HG02798 (cell line): ENCODE measurements around the gene ARL14EP.

ENCODE experiments used
- ATAC-seq: cut with Tn5 transposase; IDR thresholded peaks from one replicate; pipeline ENCODE4 v1.9.1; 2021; ENCODE audit warnings: mild to moderate bottlenecking; ENCODE audit not compliant: unreplicated experiment, poor library complexity

Gene ARL14EP

DNA sequence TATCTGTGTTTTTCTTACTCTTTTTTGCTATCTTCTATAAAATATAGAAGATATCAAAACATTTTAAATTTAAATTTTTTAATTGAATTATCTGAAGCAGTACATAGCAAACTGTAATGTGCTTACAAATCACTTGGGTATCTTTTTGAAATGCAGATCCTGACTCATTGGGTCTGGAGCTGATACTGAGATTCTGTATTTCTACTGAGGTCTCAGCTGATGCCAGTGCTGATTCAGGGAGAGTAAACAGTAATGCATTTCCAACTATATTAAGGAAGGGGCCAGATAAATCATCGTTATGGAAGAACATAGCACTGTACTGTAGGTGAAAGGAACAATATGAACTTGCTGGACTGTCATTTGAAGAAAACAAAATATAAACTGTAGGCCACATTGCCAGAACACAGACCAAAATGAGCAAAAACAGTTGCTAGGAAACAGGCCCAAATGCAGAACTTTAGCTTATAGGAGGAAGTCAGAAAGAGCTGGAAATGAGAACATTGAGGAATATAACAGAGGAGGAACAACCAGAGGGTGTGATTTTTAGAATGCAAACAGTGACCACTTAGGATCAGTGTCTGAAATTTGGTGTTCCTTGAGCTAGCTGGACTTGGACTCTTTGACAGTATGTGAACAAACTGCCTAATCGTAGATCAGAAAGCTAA is 3.3 kb downstream of the ARL14EP start:
- no peak for ATAC-seq

DNA sequence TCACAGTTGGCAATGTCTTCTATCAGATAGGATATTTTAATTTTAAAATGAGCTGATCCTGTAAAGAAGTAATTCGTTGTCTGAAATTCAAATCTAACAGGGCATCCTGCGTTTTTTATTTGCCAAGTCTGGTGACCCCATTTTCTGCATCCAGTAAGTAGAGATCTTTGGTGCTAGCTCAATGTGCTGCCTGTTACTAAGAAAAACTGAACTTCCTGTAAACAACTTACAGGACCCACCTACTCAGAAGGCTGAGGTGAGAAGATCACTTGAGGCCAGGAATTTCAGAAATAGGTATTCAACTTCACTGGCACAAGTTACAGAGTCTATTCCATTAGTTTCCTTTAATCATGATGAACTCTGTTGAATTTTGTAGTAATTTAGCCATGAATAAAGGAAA is 4.0 kb downstream of the ARL14EP start:
- no peak for ATAC-seq

DNA sequence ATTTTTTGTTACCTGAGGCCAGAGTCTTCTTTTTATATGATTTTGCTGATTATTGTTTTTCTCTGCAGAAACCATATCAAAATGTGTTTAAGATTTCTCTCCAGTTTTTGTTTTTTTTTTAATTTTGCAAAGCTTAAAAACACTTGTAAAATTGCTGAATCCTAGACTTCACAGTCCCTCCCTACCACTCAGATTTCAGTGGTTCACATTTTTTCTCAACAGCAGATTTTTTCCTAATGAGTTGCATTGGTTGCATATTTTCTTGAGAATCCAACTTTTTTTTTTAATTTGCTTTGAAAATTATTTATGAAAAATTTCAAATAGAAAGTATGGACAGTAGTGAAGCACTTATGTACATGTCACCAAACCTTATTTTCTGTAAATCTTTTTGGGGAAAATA is 5.8 kb downstream of the ARL14EP start:
- ATAC-seq, result no peak

DNA sequence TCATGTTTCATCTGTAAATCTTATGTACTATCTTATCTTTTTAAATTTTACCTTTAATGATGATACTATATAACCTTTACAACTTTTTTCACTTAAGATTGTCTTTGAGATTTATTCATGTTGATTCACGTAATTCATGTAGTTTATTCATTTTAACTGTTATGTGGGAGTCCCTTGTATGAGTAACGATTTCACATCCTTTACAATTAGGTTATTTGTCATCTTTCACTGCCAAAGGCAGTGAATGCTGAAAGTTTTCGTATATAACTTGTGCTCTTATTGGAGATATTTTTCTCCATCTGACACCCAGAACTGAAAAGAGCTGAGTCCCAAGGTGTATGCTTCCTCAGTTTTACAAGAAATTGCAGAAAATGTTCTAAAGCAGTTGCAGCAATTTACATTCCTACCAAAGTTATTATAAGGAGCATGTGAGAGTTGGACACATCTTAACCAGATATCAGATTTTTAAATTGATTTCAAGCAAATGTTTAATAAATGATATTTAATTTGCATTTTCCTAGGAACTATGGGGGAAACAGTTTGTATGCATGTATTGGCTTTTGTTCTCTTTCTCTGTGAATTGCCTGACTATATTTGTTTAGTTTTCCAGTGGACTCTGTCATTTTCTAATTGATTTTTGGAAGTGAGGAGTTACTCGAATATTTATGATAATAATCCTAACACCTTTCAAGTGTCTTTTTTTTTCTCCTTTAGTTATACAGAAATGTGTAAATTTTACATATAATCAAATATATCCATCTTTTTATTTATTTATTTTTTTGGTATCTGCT is 6.4 kb downstream of the ARL14EP start:
- no peak for ATAC-seq

DNA sequence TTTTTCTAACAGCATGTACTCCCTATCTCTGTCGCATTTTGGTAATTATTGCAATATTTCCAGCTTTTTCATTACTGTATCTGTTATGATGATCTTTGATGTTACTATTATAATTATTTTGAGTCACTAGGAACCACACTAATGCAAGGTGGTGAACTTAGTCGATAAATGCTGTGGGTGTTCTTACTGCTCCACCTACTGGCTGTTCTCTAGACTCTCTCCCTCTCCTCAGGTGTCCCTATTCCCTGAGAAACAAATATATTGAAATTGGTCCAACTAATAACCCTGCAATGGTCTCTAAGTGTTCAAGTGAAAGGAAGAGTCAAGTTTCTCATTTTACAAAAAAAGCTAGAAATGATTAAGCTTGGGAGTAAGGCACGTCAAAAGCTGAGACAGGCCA is 10.5 kb downstream of the ARL14EP start:
- ATAC-seq, result peak; percentile 84

DNA sequence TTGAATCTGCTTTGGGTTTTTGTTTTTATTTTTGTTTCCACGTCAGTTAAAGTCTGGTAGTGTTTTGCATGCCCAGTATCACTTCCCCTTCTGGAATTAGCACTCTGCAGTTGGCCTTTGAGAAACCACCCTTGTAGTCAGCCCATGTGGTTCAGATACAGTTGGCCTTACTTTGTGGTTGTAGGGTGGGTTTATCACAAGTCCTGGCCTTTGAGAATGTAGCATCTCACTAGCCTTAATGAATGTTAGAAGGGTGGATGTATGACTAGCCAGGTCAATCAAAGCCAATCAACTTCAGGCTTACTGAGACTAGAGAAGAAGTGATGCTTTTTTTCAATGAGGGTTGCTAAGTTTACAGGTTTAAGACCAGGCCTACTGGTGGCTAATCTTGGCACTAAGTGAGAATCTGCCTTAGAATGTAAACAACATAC is 19.8 kb downstream of the ARL14EP start:
- ATAC-seq, result peak; percentile 97

DNA sequence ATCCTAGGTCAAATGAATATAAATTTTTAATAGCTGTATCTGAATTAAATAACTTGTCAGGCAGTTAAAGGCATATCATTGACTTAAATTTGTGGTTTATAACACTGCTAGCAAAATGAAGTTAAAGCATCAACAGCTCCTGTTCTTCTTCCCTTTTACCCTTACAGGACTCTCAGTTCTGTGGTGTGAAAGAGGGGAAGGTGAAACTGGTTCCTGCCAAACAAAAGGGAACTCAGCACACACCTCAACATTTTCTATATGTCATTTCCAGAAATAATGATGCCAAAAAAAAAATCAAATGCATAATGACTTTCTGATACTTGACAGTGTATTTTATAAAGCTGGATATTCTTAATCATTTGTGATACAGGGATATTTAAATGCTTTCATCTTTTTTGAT is 21.2 kb downstream of the ARL14EP start:
- ATAC-seq, result no peak

DNA sequence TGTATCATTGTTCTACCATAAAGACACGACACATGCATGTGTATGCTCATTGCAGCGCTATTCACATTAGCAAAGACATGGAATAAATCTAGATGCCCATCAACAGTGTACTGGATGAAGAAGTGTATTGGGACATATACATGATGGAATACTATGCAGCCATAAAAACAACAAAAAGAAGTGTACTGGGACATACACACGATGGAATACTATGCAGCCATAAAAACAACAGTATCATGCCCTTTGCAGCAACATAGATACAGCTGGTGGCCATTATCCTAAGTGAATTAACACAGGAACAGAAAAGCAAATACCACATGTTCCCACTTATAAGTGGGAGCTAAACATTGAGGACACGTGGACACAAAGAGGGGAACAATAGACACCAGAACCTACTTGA is 22.7 kb downstream of the ARL14EP start:
- ATAC-seq, result no peak

DNA sequence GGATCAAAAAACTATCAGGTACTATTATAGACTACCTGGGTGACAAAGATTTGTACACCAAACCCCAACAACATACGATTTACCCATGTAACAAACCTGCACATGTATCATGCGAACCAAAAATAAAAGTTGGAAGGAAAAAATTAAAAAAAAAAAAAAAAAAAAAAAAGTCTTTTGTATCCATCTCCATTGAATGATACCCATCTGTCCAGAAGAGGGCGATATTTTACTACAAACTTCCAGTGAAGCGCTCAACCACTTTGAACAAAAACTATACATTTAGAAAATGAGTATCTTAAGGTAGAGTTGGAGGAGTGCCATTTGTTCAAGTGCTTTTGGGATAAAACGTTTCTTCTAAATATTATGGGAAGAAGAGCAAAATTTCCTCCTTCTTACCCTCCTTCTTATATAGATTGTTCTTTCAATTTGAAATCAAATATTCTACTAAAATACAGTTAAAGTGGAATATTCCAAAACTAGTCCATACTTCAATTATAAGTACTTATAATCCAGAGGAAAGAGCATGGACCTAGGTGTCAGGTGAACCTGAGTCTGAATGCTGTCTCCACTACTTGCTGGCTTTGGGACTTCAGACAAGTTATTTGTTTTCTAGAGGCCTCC is 23.3 kb downstream of the ARL14EP start:
- no peak for ATAC-seq

DNA sequence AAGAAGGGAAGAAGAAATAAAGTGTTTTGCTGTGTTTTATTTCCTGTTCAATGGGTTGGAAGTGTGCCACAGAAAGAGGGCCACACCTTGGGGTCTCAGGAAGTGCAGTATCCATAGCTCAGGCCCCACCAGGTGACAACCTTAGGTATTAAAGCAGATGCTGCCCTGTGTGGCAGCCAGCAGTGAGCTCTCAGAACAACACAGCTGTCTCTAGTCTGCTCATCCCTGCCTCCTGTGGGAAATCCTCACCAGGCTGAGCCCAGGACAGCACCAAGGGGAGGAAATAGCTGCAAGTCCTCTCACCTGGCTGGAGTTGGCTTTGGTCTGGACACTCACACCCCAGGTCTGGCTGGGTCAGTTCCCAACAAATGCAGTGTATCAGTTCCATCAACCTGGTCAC is 25.1 kb downstream of the ARL14EP start:
- ATAC-seq, result no peak

DNA sequence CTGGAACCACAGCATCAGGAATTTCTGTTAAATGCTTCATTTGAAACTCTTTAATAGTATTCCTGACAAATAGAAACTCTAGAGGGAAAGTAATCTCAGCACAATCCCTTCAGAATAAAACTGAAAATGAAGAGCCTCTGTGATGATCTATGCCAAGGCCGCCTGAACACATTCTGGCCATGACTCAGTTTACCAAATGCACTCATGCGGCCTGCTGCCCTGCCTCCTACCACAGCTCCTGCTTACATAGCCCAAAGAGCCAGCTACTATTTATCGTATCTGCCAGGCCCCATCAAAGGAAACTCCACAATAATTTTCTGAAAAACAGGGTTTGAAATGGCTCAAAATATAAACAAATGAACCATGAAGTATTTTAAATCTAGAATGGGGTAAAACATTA is 27.0 kb downstream of the ARL14EP start:
- ATAC-seq, result no peak

DNA sequence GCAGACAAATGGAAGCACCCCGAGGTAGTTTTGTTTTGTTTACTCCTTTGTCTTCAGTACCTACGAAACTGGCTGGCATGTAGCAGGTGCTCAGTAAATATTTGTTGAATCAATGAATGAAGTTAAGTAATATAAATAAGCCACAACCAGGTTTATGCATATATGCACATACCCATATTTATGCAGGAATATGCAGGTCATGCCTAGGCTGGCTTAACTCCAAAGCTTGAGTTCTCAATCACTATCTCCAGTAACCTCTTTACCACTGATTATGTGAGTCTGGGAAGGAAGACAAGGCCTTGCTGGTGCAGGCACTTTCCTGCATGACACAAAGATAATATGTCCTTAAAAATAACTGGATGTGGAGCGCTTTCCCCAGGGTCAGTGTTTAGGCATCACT is 27.5 kb downstream of the ARL14EP start:
- ATAC-seq, result no peak

DNA sequence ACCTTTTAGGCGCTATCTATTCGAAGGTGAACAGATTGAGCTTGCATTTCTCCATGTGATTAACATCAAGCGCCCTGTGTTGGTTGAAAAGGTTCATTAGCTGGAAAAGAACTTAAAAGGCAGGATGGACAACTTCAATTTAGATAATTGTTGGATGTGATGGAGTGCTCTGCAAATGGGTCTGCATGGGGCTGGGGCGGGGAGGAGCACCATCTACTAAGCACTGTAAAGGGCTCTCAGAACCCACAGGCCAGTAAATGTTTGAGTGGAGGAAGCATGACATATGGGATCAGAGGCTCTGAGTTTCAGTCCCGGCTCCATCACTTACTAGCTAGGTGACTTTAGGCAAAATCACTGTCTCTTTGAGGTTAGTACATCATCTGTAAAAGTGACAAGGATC is 28.2 kb downstream of the ARL14EP start:
- ATAC-seq, result no peak

DNA sequence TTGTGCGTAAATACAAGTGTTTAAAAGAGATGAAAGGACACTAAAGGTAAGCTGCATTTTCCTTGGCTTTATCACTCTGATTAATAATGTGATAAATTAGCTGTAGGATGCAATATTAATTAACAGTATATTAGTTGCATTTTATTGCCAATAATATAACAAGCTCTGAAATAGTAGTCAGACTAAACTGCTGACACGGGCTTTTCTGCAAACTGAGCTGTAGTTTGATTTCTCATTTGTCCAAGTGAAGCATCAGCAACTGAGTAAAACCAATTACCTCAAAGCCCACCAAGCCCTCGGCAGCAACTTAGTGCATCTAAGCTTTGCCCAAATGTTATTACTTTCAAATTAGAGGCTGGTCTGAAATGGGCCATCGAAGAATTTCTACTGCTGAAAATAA is 33.5 kb downstream of the ARL14EP start:
- ATAC-seq, result no peak

DNA sequence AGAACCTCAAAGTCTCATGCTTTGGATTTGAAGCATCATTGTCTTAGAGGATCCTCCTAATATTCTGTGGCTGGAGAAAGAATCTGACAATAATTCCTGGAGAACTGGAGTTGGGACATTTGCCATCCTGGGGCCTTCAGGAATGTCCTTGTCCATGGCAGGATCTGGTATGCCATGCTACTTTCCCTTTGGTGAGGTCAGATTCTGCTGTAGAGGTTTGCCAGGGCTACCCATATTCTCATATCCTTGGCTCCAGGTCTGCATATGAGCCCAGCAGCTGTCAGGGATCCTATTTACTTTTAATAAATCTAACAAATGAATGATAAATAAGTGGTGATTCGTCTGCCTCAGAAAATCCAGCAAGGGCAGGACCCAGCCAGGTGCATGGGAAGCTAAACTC is 35.0 kb downstream of the ARL14EP start:
- no peak for ATAC-seq

DNA sequence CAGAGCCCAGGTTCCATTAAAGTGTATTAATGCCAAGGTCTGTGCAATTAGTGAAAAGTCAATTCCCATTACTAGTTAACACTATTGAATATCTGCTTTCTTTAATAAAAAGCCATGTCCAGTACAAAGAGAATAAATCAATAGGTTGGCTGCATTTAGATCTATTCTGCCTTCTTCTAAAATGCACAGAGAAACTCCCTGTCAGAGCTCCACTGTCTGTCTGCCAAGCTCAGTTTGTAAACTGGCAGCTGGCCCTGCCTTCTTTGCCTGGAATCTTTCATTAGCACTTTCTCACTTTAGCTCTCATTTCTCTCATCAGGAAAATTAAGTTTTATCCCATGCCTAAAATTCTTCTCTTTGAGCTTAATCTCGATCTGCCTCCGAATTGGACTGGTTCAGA is 35.6 kb downstream of the ARL14EP start:
- no peak for ATAC-seq

DNA sequence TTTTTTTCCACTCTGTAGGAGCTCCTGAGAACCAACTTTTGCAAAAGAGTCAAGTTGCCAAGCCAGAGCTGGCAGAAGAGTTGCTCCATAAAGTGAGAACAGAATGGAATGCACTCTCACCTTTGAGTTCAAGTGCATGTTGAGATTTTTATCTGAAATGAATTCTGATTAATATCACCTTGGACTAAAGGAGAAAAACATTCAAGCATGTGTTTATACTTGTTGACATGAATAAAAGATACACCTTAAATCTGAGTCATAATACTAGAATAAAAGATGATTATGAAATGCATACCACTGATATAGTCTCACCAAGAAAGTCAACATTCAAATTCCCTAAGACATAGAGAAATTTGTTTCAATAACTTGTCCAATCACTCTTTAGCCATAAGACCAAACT is 37.8 kb downstream of the ARL14EP start:
- no peak for ATAC-seq

DNA sequence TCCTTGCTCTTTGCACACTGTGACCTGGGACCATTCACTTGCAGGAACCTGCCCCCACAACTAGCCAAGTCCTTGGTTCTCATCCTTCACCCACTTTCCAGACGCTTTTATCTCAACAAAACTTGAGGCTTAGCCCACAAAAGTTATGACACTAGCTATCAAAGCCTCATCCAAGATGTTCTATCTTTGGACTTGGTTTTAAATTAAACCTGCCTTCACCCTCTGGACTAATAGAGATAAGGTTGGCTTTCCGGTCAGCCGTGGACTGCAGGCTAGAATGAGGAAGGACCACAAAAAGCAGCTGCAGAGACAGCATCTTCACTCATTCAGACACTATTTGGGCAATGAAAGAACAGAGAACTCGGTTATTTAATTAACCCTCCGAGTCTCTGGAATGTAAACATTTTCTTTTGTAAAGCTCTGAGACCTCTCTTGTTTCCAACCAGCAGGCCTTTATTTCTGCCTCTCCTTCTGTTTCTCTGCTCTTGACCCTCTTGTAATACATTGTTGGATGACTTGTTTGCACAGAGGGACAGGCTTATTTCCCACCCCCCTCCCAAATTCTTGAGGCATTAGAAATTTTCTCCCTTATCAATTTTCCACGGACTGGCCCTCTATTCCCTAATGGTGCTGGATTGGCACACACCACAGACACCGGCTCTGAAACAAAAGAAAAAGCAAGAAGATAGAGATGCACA is 41.4 kb downstream of the ARL14EP start:
- ATAC-seq, result no peak

DNA sequence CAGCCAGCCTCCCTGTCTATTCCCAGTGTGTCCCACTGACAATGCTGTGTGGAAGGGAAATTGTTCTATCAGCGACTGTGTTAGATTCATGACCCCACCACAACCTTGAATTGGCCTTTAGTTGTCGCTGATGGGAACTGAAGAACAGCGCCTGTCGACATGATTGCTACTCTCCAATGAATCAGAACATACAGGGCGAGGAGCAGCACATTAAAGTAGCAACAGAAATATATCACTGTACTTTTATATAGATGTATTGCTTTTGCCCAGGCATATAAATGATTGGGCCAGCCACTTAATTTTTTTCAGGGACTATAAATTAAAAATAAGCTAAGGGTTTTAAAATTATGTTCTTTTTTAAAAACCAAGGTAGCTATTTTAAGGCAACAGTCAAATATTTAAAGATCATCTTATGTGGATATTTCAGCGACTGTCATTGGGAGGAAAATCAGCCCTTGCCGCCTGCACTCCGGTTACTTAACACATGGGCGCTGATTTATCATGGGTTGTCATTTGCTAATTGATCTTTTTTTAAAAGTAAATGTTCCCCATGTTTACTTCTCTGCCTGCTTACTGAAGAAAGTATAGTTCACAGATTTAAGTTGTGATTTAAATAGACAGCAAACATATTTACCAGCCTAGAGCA is 42.1 kb downstream of the ARL14EP start:
- ATAC-seq, result no peak

DNA sequence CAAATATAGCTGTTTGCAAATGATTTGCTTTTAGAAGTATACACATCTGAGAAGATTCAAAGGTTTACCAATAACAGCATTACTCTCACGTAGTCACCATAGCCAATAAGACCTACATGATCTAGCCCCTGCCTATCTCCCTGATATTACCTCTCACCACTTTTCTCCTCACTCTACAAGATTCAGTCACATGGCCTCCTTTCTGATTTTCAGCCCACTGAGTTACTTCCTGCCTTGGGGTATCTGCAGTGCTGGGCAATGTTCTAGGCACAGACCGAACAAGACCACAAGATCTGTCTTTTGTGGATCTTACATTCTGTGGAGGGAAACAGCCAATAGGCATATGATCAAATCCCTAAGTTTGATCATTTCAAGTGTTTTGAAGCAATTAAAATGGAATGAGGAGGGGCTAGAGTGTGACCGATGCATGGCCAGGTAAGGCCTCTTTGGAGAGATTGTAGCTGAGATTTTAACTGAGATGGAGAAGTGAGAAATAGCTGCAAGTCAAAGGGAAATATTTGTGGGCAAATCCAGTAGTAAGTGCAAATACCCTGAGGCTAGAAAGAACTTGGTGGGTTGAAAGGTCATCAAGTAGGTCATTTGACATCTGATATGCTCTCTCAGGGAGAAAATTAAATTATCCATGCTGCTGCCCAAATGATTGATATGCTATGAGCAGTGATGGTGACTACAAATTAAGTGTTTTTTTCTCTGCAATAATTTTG is 43.1 kb downstream of the ARL14EP start:
- ATAC-seq, result peak; percentile 53
